Kidney epithelial cell (primary cell): ENCODE results near the gene MYH10. TPM values are rescaled to one million over a fixed set of nuclear protein-coding genes. Genes with fewer than 3 reads are reported as not detected.

ENCODE experiments used
- DNase-seq: peaks from one replicate; pipeline ENCODE4 v3.0.0-alpha.2; 2010; ENCODE audit warnings: low read depth
- H3K27me3 ChIP-seq: 2 replicates; pipeline ENCODE4 v1.6.0; 2011; ENCODE audit warnings: low read length; ENCODE audit not compliant: control insufficient read depth, insufficient read depth
- H3K36me3 ChIP-seq: 2 replicates; pipeline ENCODE4 v1.5.1; 2011; ENCODE audit warnings: low read length; ENCODE audit not compliant: control insufficient read depth, insufficient read depth
- H3K4me3 ChIP-seq: 2 replicates; pipeline ENCODE4 v1.5.1; 2011; ENCODE audit warnings: low read depth, mild to moderate bottlenecking, control low read depth, low read length
- total RNA-seq: library from RNA; depleted of rRNA; stranded (reverse); fragments of >200 nt; gene quantifications from 2 replicates; pipeline ENCODE4 v1.2.3, GENCODE V29; 2015
- TF ChIP-seq, protein P1 (sequence below): IDR thresholded peaks from 2 replicates; pipeline ENCODE4 v1.5.1; 2011; ENCODE audit warnings: mild to moderate bottlenecking, moderate library complexity, low read length, control low read depth, inconsistent platforms; ENCODE audit not compliant: insufficient read depth, poor library complexity, severe bottlenecking

Gene MYH10
- total RNA-seq, 1 donor from 2014 or later, result 90.5 TPM

DNA sequence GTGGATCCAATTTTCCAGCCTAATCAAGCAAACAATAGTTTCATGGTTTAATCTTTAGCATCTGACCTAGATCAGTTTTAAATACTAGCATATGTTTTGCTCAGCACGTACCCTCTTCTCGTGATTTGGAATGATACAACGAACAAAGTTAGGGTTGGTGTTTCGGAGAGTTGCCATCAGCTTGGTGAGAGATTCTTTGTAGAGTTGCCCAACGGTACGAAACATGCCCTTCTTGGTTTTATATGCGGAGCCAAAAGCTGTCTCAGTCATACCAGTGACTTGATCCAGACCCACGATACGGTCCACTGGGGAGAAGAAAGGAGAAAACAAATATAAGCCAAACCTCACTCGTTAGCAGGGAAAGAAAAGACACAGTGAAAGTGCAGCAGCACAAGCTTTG lies 109.5 kb downstream of the MYH10 start:
- Histone ChIP-seq H3K4me3 (no peak overlapping the region), H3K27me3 (no peaks in the 10 kb centered on the region), H3K36me3 (peaks cover 4% of the 10 kb centered on the region)
- TF ChIP-seq, protein P1, sequence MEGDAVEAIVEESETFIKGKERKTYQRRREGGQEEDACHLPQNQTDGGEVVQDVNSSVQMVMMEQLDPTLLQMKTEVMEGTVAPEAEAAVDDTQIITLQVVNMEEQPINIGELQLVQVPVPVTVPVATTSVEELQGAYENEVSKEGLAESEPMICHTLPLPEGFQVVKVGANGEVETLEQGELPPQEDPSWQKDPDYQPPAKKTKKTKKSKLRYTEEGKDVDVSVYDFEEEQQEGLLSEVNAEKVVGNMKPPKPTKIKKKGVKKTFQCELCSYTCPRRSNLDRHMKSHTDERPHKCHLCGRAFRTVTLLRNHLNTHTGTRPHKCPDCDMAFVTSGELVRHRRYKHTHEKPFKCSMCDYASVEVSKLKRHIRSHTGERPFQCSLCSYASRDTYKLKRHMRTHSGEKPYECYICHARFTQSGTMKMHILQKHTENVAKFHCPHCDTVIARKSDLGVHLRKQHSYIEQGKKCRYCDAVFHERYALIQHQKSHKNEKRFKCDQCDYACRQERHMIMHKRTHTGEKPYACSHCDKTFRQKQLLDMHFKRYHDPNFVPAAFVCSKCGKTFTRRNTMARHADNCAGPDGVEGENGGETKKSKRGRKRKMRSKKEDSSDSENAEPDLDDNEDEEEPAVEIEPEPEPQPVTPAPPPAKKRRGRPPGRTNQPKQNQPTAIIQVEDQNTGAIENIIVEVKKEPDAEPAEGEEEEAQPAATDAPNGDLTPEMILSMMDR, result no peak
- DNase-seq, result no peak

DNA sequence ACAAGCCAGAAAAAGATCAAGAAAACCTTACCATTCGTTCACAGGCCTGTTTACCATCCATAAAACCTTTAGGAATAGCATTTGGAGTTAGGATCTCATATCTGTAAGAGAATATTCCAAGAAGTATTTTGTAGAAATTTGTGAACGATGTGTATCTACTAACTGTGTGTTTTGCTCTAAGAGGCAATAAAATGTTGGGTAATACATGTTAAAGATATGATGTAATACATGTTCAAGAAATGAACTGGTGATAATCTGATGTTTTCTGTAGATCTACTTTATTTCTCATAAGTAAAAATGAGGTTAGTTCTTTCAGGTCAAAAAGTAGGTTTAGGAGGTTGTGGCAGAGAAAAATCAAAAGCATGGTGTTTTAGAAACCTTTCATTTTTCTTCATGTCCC lies 111.7 kb downstream of the MYH10 start:
- Histone ChIP-seq H3K36me3 (peaks cover 4% of the 10 kb centered on the region), H3K4me3 (no peak overlapping the region), H3K27me3 (no peaks in the 10 kb centered on the region)
- DNase-seq, result no peak
- TF ChIP-seq, protein P1, result no peak

DNA sequence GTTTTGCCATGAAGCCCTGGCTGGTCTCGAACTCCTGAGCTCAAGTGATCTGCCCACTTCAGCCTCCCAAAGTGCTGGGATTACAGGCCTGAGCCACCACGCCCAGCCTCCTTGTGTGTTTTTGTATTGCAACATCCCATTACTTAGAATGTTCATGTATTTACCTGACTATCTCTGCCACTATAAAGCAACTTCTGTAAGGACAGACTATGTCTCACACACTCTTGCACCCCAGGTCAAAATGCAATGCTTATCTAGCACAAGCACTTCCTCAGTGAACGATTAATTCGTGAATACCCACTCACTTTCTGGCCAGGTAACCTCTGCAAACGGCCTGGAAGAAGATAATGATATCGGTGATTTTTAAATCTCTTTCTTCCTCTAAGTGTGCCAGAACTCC lies 112.2 kb downstream of the MYH10 start:
- DNase-seq, result no peak
- Histone ChIP-seq H3K4me3 (no peak overlapping the region), H3K36me3 (peaks cover 4% of the 10 kb centered on the region), H3K27me3 (no peaks in the 10 kb centered on the region)
- TF ChIP-seq, protein P1, result no peak

DNA sequence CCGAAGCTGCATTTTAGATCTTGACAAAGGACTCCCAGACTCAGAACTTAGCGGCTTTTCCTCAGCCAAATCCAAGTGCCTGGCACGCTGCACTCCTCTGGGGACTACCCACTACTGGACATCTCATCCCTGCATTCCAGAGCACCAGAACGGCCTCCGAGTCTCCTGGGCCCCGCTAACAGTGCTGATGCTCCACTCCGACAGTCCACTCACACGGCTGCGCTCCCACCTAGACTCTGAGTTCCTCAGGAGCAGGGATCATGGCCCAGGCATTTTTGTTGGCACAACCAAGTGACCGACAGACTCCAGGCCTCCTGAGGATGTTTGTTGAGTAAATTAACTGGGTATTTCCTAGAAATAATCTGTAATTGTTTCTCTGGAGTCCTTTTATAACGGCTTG lies 115.7 kb downstream of the MYH10 start:
- Histone ChIP-seq H3K36me3 (peaks cover 4% of the 10 kb centered on the region), H3K4me3 (no peak overlapping the region), H3K27me3 (no peaks in the 10 kb centered on the region)
- DNase-seq, result no peak
- TF ChIP-seq, protein P1, result no peak

DNA sequence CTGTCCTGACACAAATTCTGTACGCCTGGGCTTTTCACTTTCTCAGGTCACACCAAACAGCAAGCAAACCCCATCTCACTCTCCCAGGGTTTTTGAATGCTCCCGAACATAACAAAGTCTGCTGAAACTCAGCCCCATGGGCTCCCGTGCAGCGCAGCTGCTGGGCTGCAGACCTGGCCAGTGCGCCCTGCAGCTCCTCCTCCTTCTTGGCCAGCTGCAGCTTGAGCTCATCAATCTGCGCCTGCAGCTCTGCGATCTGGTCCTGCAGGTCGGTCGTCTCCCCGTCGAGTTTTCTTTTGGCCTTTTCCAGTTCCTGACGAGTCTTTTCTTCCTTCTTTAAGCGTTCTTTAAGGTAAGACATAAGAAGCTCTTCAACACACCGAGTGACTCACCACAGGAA lies 124.4 kb downstream of the MYH10 start:
- H3K36me3 ChIP-seq, result peaks cover 5% of the 10 kb centered on the region
- TF ChIP-seq, protein P1, result no peak
- no peaks in the 10 kb centered on the region for H3K27me3 ChIP-seq
- H3K4me3 ChIP-seq, result no peak overlapping the region
- no peak for DNase-seq

DNA sequence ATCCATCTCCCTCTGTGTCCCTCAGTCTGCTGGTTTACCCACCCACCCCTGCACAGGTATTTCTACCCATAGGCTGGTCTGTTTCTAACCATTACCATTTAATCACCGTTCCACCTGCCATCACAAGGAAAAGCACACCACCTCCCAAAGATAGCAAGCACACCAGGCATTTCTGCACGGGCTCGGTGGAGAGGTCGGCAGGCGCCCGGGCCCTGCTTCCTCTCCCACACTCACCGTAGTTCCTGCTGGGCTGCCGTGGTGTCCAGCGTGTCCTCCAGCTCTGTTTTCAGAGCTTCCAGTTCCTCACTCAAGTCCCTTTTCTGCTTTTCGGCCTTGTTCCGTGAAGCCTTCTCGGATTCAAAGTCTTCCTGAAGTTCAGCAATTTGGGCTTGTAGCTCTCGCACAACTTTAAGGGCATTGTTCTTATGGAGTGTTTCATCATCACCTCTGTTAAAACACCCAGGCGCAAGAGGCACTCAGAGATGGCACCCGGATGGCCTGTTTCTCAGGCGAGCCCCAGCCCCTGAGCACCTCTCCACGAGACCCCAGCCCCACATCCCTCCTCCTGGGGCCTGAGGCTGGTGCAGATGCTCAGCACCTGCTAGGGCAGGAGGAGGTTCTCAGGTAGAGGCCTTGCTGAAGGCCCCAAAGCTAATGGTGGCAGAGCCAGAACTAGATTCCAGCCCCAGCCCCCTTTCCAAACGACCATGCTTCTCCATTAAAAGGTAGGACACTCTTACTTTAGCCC lies 125.9 kb downstream of the MYH10 start:
- no peak overlapping the region for H3K4me3 ChIP-seq
- H3K27me3 ChIP-seq, result no peaks in the 10 kb centered on the region
- TF ChIP-seq, protein P1, result no peak
- peaks cover 5% of the 10 kb centered on the region for H3K36me3 ChIP-seq
- no peak for DNase-seq
